H1 (cell line): ENCODE results near the gene NARS2. TPM values are rescaled to one million over a fixed set of nuclear protein-coding genes. Genes with fewer than 3 reads are reported as not detected.
"Not testable (repeated sequence)": the region's sequence is repeated elsewhere in the genome, so short reads cannot be mapped to it uniquely, and the experiment has no call there.

Source experiments
- CTCF ChIA-PET: fragments of 300-600 bp; sonication (Branson Sonifier 250); formaldehyde crosslinking; loops from one replicate; lab custom pipeline; 2021; ENCODE audit not compliant: partially characterized antibody; lab: Charles Lee
- POLR2A ChIA-PET: fragments of 300-600 bp; sonication (Branson Sonifier 250); formaldehyde crosslinking; loops from one replicate; lab custom pipeline; 2021; ENCODE audit warnings: inconsistent platforms; ENCODE audit not compliant: partially characterized antibody; lab: Charles Lee
- DNase-seq, 2 experiments: peaks; one replicate each; pipeline versions ENCODE4 v3.0.0 to v3.0.0-alpha.2; 2010 to 2022; ENCODE audit warnings: low spot score in 2 of 2, low read depth in 1 of 2, mixed read lengths in 1 of 2
- FAIRE-seq: peaks from 2 replicates; lab custom pipeline; 2011; peaks lifted over from hg19 to GRCh38; lab: Jason Lieb, UNC
- H2AFZ ChIP-seq: 2 replicates; pipeline ENCODE4 v1.8.1; 2012; ENCODE audit warnings: low read length, inconsistent platforms
- H2AK5ac ChIP-seq: 2 replicates; pipeline ENCODE4 v1.6.1; 2013; ENCODE audit warnings: low read depth, low read length
- H2BK120ac ChIP-seq: replicated peaks from 2 replicates; pipeline ENCODE3; 2013; ENCODE audit warnings: low read depth, low read length, inconsistent platforms
- H2BK12ac ChIP-seq: 2 replicates; pipeline ENCODE4 v1.6.1; 2013; ENCODE audit warnings: low read depth, low read length
- H2BK15ac ChIP-seq: 2 replicates; pipeline ENCODE4 v1.6.1; 2013; ENCODE audit warnings: low read length
- H2BK20ac ChIP-seq: 2 replicates; pipeline ENCODE4 v1.6.1; 2013; ENCODE audit warnings: low read length
- H2BK5ac ChIP-seq: 2 replicates; pipeline ENCODE4 v1.6.1; 2013; ENCODE audit warnings: low read depth, low read length
- H3K14ac ChIP-seq: 2 replicates; pipeline ENCODE4 v1.6.1; 2013; ENCODE audit warnings: inconsistent platforms; ENCODE audit not compliant: insufficient read length
- H3K18ac ChIP-seq: 2 replicates; pipeline ENCODE4 v1.6.1; 2013; ENCODE audit warnings: low read length; ENCODE audit errors: extremely low read depth
- H3K23ac ChIP-seq: 2 replicates; pipeline ENCODE4 v1.6.1; 2013; ENCODE audit warnings: inconsistent platforms; ENCODE audit not compliant: insufficient read length
- H3K23me2 ChIP-seq: 2 replicates; pipeline ENCODE4 v1.6.1; 2013; ENCODE audit warnings: low read depth, low read length
- H3K27ac ChIP-seq: 2 replicates; pipeline ENCODE4 v1.6.1; 2011; ENCODE audit warnings: low read depth, low read length, inconsistent platforms
- H3K27me3 ChIP-seq, 4 experiments: replicated peaks in 1 of 4; 1 replicate in 1 of 4; 2 replicates in 3 of 4; pipeline versions ENCODE4 v1.6.1 to v1.8.1; 2011 to 2013; ENCODE audit warnings: low read length in 3 of 4, mild to moderate bottlenecking in 3 of 4, inconsistent platforms in 2 of 4, mixed read lengths in 2 of 4, moderate library complexity in 1 of 4; ENCODE audit not compliant: control insufficient read depth in 3 of 4, insufficient read depth in 3 of 4; ENCODE audit errors: extremely low read depth in 1 of 4
- H3K36me3 ChIP-seq, 4 experiments: 2 replicates each; pipeline versions ENCODE4 v1.6.1 to v1.8.1; 2011 to 2013; ENCODE audit warnings: mild to moderate bottlenecking in 4 of 4, low read length in 3 of 4, moderate library complexity in 2 of 4, control low read depth in 1 of 4, inconsistent platforms in 1 of 4; ENCODE audit not compliant: insufficient read depth in 4 of 4, control insufficient read depth in 2 of 4
- H3K4ac ChIP-seq: replicated peaks from 2 replicates; pipeline ENCODE3; 2013; ENCODE audit warnings: low read length, low read depth, mixed read lengths, inconsistent platforms; ENCODE audit not compliant: insufficient read length
- H3K4me1 ChIP-seq, 4 experiments: replicated peaks in 1 of 4; 1 replicate in 1 of 4; 2 replicates in 3 of 4; pipeline versions ENCODE4 v1.6.1 to v1.8.1; 2011 to 2013; ENCODE audit warnings: low read length in 3 of 4, inconsistent platforms in 2 of 4, mixed read lengths in 1 of 4; ENCODE audit not compliant: insufficient read depth in 4 of 4, control insufficient read depth in 3 of 4
- H3K4me2 ChIP-seq, 2 experiments: 2 replicates each; pipeline versions ENCODE4 v1.6.1 to v1.8.1; 2011 to 2013; ENCODE audit warnings: low read depth in 2 of 2, low read length in 2 of 2, control low read depth in 1 of 2, inconsistent platforms in 1 of 2, mild to moderate bottlenecking in 1 of 2; ENCODE audit not compliant: insufficient read depth in 1 of 2
- H3K4me3 ChIP-seq, 4 experiments: fragments of 200-600, 300-600 bp in 1 of 4; sonication (generic), shearing (Covaris generic), sonication (Bioruptor Twin) in 1 of 4; 2 replicates each; pipeline versions ENCODE4 v1.5.1 to v1.8.1; 2011 to 2016; ENCODE audit warnings: low read length in 4 of 4, low read depth in 3 of 4, control low read depth in 2 of 4, inconsistent platforms in 2 of 4, mild to moderate bottlenecking in 2 of 4, mixed read lengths in 1 of 4, moderate library complexity in 1 of 4; ENCODE audit not compliant: insufficient read depth in 2 of 4; ENCODE audit errors: extremely low read depth in 1 of 4
- H3K56ac ChIP-seq: replicated peaks from 2 replicates; pipeline ENCODE3; 2013; ENCODE audit warnings: low read depth, mild to moderate bottlenecking, mixed read lengths, low read length, inconsistent platforms; ENCODE audit not compliant: insufficient read length
- H3K79me1 ChIP-seq: 2 replicates; pipeline ENCODE4 v1.6.1; 2013; ENCODE audit warnings: low read depth, low read length, control low read depth
- H3K79me2 ChIP-seq, 2 experiments: 2 replicates each; pipeline versions ENCODE4 v1.6.1 to v1.8.1; 2012 to 2013; ENCODE audit warnings: low read length in 2 of 2, mild to moderate bottlenecking in 2 of 2, inconsistent platforms in 1 of 2; ENCODE audit not compliant: insufficient read depth in 2 of 2, control insufficient read depth in 1 of 2
- H3K9ac ChIP-seq, 4 experiments: replicated peaks in 1 of 4; 1 replicate in 1 of 4; 2 replicates in 3 of 4; pipeline versions ENCODE4 v1.6.1 to v1.8.1; 2011 to 2013; ENCODE audit warnings: low read depth in 3 of 4, low read length in 3 of 4, control low read depth in 2 of 4, mild to moderate bottlenecking in 2 of 4, moderate library complexity in 2 of 4, inconsistent platforms in 1 of 4; ENCODE audit errors: extremely low read depth in 1 of 4
- H3K9me3 ChIP-seq, 2 experiments: 2 replicates each; pipeline versions ENCODE4 v1.6.1 to v1.8.1; 2012 to 2013; ENCODE audit warnings: mild to moderate bottlenecking in 2 of 2, moderate library complexity in 2 of 2, control low read depth in 1 of 2, inconsistent platforms in 1 of 2, low read depth in 1 of 2, low read length in 1 of 2, mixed read lengths in 1 of 2; ENCODE audit not compliant: insufficient read depth in 2 of 2
- H4K20me1 ChIP-seq, 2 experiments: replicated peaks in 1 of 2; 2 replicates each; pipeline versions ENCODE3 to v1.8.1; 2011 to 2013; ENCODE audit warnings: inconsistent platforms in 2 of 2, low read length in 2 of 2, mild to moderate bottlenecking in 1 of 2; ENCODE audit not compliant: insufficient read depth in 2 of 2, control insufficient read depth in 1 of 2
- H4K5ac ChIP-seq: 2 replicates; pipeline ENCODE4 v1.6.1; 2013; ENCODE audit warnings: low read length, low read depth, mixed read lengths, inconsistent platforms; ENCODE audit not compliant: insufficient read length
- H4K8ac ChIP-seq: 2 replicates; pipeline ENCODE4 v1.8.0; 2013; ENCODE audit warnings: mild to moderate bottlenecking, moderate library complexity, low read length, inconsistent platforms; ENCODE audit not compliant: insufficient read depth; ENCODE audit errors: extremely low read depth
- H4K91ac ChIP-seq: replicated peaks from 2 replicates; pipeline ENCODE3; 2013; ENCODE audit warnings: low read length, mixed read lengths, inconsistent platforms; ENCODE audit not compliant: insufficient read length
- BCL11A ChIP-seq, 2 experiments: IDR thresholded peaks; one replicate each; pipeline ENCODE4 v1.6.1; 2011; ENCODE audit warnings: low read depth in 2 of 2, low read length in 2 of 2, mild to moderate bottlenecking in 2 of 2
- HDAC2 ChIP-seq, 2 experiments: fragments of 300-600 bp in 1 of 2; sonication (generic) in 1 of 2; IDR thresholded peaks; 2 replicates each; pipeline ENCODE4 v1.6.1; 2011 to 2012; ENCODE audit warnings: low read depth in 2 of 2, low read length in 2 of 2, mild to moderate bottlenecking in 2 of 2, moderate library complexity in 2 of 2, borderline replicate concordance in 1 of 2, inconsistent platforms in 1 of 2
- NANOG ChIP-seq: IDR thresholded peaks from 2 replicates; pipeline ENCODE4 v1.6.1; 2011; ENCODE audit warnings: low read length, low read depth, mild to moderate bottlenecking, inconsistent platforms; ENCODE audit not compliant: insufficient read depth, poor library complexity, severe bottlenecking
- RAD21 ChIP-seq, 2 experiments: IDR thresholded peaks in 1 of 2; conservative IDR thresholded peaks in 1 of 2; 2 replicates each; pipeline ENCODE4 v1.6.1; 2011; ENCODE audit warnings: low read depth in 2 of 2, low read length in 2 of 2, improper control_type of control experiment in 1 of 2, inconsistent platforms in 1 of 2, mild to moderate bottlenecking in 1 of 2, moderate library complexity in 1 of 2
- SIRT6 ChIP-seq: IDR thresholded peaks from one replicate; pipeline ENCODE4 v1.7.1; 2012; ENCODE audit warnings: low read length, inconsistent platforms
- SP1 ChIP-seq: IDR thresholded peaks from 2 replicates; pipeline ENCODE4 v1.6.1; 2011; ENCODE audit warnings: low read depth, low read length
- WGBS, 2 experiments: shearing (Covaris generic) in 1 of 2; methylation state at CpG; one replicate each; pipeline versions ENCODE4 v1.1.6 to v1.1.7; 2013 to 2015; ENCODE audit warnings: low lambda C conversion rate in 2 of 2, mixed read lengths in 2 of 2, inconsistent platforms in 1 of 2, low coverage in 1 of 2, missing lambda C conversion rate in 1 of 2; ENCODE audit not compliant: insufficient replicate concordance in 2 of 2, insufficient coverage in 1 of 2, insufficient read length in 1 of 2; ENCODE audit errors: extremely low coverage in 1 of 2, missing lambda C conversion rate in 1 of 2; 5-methylcytosine and 5-hydroxymethylcytosine counted together
- polyA plus RNA-seq, 7 experiments: library from polyadenylated mRNA; depleted of rRNA in 3 of 7; stranded (reverse) in 5 of 7; unstranded in 2 of 7; fragments of >200 nt in 5 of 7; fragments of 200-250 nt in 2 of 7; gene quantifications; 1 replicate in 5 of 7; 2 replicates in 1 of 7; 4 replicates in 1 of 7; pipeline versions ENCODE4 v1.2.1 to v1.2.3, GENCODE V29; 2011 to 2013; ENCODE audit warnings: missing spikeins in 2 of 7, mixed read lengths in 2 of 7
- total RNA-seq: library from RNA; stranded (reverse); fragmentation: NEBNext Ultra II Directional; extraction: Animal tissue kit (Norgen Biotek cat#: 25700); gene quantifications from 2 replicates; pipeline ENCODE4 v1.2.1, GENCODE V29; 2021
- TF ChIP-seq, protein P1 (sequence below), 3 experiments: IDR thresholded peaks; 1 replicate in 2 of 3; 2 replicates in 1 of 3; pipeline versions ENCODE4 v1.5.1 to v1.6.1; 2011; ENCODE audit warnings: low read length in 3 of 3, mild to moderate bottlenecking in 3 of 3, inconsistent platforms in 2 of 3, low read depth in 1 of 3, moderate library complexity in 1 of 3; ENCODE audit not compliant: insufficient read depth in 1 of 3; ENCODE audit errors: control extremely low read depth in 1 of 3

Gene NARS2
- total and polyA plus RNA-seq, 2 of the 8 experiments (the other 6 are each of a cell fraction or from before 2014, with no cell fraction given): 26.2 to 51.6 TPM

DNA sequence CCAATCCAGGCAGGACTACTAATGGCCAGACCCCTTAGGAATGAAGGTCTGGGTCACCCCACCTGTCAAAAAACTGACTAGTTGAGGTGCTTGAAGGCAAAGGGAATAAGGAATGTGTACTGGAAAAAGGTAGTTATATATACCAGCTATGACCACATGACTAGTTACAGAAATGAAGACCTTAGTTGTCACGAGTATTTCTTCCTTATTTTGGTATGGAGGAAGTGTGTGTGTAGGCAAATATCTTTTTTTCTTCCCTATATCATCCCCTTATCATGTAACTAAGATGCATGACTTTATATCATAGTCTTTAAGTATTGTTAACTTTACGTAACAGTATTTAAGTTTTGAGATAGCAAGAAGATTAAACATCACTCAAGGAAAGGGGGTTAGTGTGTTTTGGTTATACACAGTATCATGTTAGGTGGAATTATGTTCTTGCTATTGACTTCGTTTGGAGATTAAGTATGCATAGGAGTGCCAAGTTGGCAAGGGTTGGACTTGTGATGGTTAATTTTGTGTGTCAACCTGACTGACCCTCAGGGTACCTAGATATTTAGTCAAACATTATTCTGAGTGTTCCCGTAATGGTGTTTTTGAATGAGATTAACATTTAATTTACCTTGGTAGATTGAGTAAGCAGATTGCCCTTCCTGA is 38.2 kb upstream of the NARS2 start (continued):
- TF ChIP-seq, protein P1, sequence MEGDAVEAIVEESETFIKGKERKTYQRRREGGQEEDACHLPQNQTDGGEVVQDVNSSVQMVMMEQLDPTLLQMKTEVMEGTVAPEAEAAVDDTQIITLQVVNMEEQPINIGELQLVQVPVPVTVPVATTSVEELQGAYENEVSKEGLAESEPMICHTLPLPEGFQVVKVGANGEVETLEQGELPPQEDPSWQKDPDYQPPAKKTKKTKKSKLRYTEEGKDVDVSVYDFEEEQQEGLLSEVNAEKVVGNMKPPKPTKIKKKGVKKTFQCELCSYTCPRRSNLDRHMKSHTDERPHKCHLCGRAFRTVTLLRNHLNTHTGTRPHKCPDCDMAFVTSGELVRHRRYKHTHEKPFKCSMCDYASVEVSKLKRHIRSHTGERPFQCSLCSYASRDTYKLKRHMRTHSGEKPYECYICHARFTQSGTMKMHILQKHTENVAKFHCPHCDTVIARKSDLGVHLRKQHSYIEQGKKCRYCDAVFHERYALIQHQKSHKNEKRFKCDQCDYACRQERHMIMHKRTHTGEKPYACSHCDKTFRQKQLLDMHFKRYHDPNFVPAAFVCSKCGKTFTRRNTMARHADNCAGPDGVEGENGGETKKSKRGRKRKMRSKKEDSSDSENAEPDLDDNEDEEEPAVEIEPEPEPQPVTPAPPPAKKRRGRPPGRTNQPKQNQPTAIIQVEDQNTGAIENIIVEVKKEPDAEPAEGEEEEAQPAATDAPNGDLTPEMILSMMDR (IDR thresholded peaks at IDR 0.05; ENCODE audit: control extremely low read depth in 1 of 3, insufficient read depth in 1 of 3, low read depth in 1 of 3, low read length in 3 of 3): no peak
- TF ChIP-seq NANOG: no peak
- TF ChIP-seq RAD21 (IDR thresholded peaks at IDR 0.05 in 1 of 2, conservative IDR thresholded peaks at IDR 0.05 in 1 of 2; ENCODE audit: low read depth in 2 of 2, low read length in 2 of 2): no peak
- TF ChIP-seq HDAC2 (IDR thresholded peaks at IDR 0.05; ENCODE audit: borderline replicate concordance in 1 of 2, low read depth in 2 of 2, low read length in 2 of 2): no peak
- no peak for TF ChIP-seq SIRT6
- no peak for TF ChIP-seq SP1
- TF ChIP-seq BCL11A (IDR thresholded peaks at IDR 0.05; ENCODE audit: low read depth in 2 of 2, low read length in 2 of 2): no peak
- TF ChIP-seq, all 59 proteins: peak for 0

DNA sequence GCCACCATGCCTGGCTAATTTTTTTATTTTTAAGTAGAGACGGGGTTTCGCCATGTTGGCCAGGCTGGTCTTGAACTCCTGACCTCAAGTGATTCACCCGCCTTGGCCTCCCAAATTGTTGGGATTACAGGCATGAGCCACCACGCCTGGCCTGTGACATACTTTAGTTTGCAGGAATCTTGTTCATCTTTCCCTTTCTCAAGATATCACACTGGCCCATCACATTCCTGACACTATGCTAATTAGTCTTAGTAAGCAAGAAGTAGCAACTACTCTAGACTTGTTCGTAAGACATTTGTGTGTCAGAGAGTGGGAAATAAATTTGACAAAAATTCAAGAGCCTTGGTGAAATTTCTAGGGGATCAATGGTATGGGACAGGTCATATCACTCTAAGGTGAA is 34.7 kb upstream of the NARS2 start:
- H3K23ac ChIP-seq, H2BK120ac ChIP-seq, H4K91ac ChIP-seq, H3K14ac ChIP-seq, H2AFZ ChIP-seq, H3K36me3 ChIP-seq, H3K23me2 ChIP-seq, H3K27me3 ChIP-seq, DNase-seq, H3K4ac ChIP-seq, H4K5ac ChIP-seq, H2BK12ac ChIP-seq, H3K4me2 ChIP-seq, FAIRE-seq, POLR2A ChIA-PET, H3K4me3 ChIP-seq, H3K79me2 ChIP-seq, H3K27ac ChIP-seq, H3K4me1 ChIP-seq, H3K18ac ChIP-seq, H4K20me1 ChIP-seq, H3K9me3 ChIP-seq, H4K8ac ChIP-seq, H2BK20ac ChIP-seq, H3K9ac ChIP-seq, H2BK15ac ChIP-seq, CTCF ChIA-PET, H2BK5ac ChIP-seq, H3K79me1 ChIP-seq, H3K56ac ChIP-seq, H2AK5ac ChIP-seq: not testable (repeated sequence)
- WGBS, 2 experiments: 84% methylated on average over 5 of the region's 5 CpGs; no CpG with 5 or more reads in 1 of the 2 experiments
